ENCODE results near the gene NCAN. TPM values are rescaled to one million over a fixed set of nuclear protein-coding genes. Genes with fewer than 3 reads are reported as not detected.

The NCAN gene
- total and polyA plus RNA-seq, 9 of the 15 experiments (the other 6 are each of a cell fraction or from before 2014, with no cell fraction given), result 0.04 TPM; not detected in 8

GRCh38 chr19:19203012-19203856, 8.5 kb upstream of the NCAN start, which contains the start of gene NR2C2AP (continued):
- TF ChIP-seq MITF (IDR thresholded peaks at IDR 0.05) (no peak), HMBOX1 (IDR thresholded peaks at IDR 0.05) (no peak; the same call in 1 of the 2 replicates), ZBTB2 (IDR thresholded peaks at IDR 0.05) (0 out of 2 replicates have a peak, but pooled peaks have one; percentile 47), NUFIP1 (IDR thresholded peaks at IDR 0.05; ENCODE audit: partially characterized antibody) (no peak), TOE1 (IDR thresholded peaks at IDR 0.05; ENCODE audit: borderline replicate concordance) (peak; percentile 40), TOE1 (CRISPR knock-in tag; IDR thresholded peaks at IDR 0.05; ENCODE audit: borderline replicate concordance, low read depth) (no peak), NCOA1 (IDR thresholded peaks at IDR 0.05; ENCODE audit: low read depth) (no peak), ZNF24 (IDR thresholded peaks at IDR 0.05) (no peak), NR4A1 (CRISPR knock-in tag; IDR thresholded peaks at IDR 0.05) (no peak), NR4A1 (tag; IDR thresholded peaks at IDR 0.05) (no peak), MYC (IDR thresholded peaks at IDR 0.05; ENCODE audit: low read depth, low read length) (peak; percentile 85), MYC (CRISPR knock-in tag; IDR thresholded peaks at IDR 0.05; ENCODE audit: borderline replicate concordance, low read depth) (peak; percentile 55; the same call in 1 of the 2 replicates), MYNN (IDR thresholded peaks at IDR 0.05) (no peak), MYNN (CRISPR knock-in tag; IDR thresholded peaks at IDR 0.05) (no peak), KLF1 (tag; IDR thresholded peaks at IDR 0.05) (0 out of 2 replicates have a peak, but pooled peaks have one; percentile 26), VEZF1 (CRISPR knock-in tag; IDR thresholded peaks at IDR 0.05) (no peak; the same call in none of the 2 replicates), JUNB (CRISPR knock-in tag; conservative IDR thresholded peaks at IDR 0.05) (no peak), USF1 (CRISPR knock-in tag; IDR thresholded peaks at IDR 0.05) (no peak), POLR2AphosphoS5 (IDR thresholded peaks at IDR 0.05; ENCODE audit: control insufficient read depth, insufficient read depth, low read depth, low read length) (peak; percentile 41; the same call in 1 of the 2 replicates), THRAP3 (IDR thresholded peaks at IDR 0.05; ENCODE audit: borderline replicate concordance) (no peak), PTTG1 (tag; IDR thresholded peaks at IDR 0.05; ENCODE audit: low read depth) (no peak)

Measured in K562 (cell line).